ENCODE results near the gene IAH1.

GRCh38 chr2:9434489-9434888 is 39.9 kb upstream of the IAH1 start:
- TF ChIP-seq CTCF (IDR thresholded peaks at IDR 0.05) (no peak), EZH2 (IDR thresholded peaks at IDR 0.05) (no peak), EZH2phosphoT487 (IDR thresholded peaks at IDR 0.05) (no peak)

Data from neural progenitor cell (in vitro differentiated cells).